ENCODE data around the gene MEGF6.

Gene MEGF6

DNA sequence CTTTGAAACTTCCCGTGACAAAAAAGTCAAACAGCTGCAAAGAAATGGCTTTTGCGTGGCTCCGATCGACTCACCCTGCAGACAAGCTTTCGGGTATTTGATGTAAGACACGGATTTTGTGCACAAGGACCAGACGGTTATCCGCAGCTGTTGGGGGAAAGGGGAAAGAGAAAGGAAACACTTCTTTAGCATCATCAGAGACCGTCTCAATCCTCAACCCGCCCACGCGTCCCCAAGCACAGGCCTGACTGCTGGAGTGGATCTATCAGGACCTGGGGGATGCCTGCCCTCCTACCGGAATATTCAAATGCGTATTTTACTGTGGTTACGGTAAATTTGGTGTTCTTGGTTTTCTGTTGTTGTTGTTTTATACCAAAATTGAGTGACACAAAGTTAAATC, 27.4 kb upstream of the MEGF6 start:
- DNase-seq (ENCODE audit: low read depth in 2 of 2): no peak
- H3K4me3 ChIP-seq (replicated peaks in 1 of 2; ENCODE audit: low read depth in 2 of 2, low read length in 2 of 2): no peak overlapping the region
- TF ChIP-seq, protein P1, sequence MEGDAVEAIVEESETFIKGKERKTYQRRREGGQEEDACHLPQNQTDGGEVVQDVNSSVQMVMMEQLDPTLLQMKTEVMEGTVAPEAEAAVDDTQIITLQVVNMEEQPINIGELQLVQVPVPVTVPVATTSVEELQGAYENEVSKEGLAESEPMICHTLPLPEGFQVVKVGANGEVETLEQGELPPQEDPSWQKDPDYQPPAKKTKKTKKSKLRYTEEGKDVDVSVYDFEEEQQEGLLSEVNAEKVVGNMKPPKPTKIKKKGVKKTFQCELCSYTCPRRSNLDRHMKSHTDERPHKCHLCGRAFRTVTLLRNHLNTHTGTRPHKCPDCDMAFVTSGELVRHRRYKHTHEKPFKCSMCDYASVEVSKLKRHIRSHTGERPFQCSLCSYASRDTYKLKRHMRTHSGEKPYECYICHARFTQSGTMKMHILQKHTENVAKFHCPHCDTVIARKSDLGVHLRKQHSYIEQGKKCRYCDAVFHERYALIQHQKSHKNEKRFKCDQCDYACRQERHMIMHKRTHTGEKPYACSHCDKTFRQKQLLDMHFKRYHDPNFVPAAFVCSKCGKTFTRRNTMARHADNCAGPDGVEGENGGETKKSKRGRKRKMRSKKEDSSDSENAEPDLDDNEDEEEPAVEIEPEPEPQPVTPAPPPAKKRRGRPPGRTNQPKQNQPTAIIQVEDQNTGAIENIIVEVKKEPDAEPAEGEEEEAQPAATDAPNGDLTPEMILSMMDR (IDR thresholded peaks at IDR 0.05; ENCODE audit: low read depth, low read length): no peak

DNA sequence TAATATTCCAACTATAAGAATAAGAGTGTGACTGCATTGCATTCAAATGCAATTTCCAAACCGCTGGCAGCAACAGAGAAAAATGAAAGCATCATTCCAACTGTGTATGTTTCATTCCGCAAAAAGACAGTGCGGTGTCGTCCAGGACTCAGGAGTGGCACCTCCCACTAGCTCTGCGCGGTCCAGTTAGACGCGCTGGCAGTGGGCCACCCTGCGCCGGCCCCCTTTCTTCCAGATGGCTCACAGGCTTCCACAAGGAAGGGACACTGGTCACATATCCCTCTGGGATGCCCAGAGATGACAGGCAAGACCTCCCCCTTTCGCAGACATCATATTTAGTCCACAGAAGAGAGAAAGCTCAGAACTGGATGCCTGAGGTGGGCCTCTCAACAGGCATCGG, 26.7 kb upstream of the MEGF6 start:
- H3K4me3 ChIP-seq (replicated peaks in 1 of 2; ENCODE audit: low read depth in 2 of 2, low read length in 2 of 2): no peak overlapping the region
- no peak for DNase-seq (ENCODE audit: low read depth in 2 of 2)
- TF ChIP-seq, protein P1 (IDR thresholded peaks at IDR 0.05; ENCODE audit: low read depth, low read length): no peak

DNA sequence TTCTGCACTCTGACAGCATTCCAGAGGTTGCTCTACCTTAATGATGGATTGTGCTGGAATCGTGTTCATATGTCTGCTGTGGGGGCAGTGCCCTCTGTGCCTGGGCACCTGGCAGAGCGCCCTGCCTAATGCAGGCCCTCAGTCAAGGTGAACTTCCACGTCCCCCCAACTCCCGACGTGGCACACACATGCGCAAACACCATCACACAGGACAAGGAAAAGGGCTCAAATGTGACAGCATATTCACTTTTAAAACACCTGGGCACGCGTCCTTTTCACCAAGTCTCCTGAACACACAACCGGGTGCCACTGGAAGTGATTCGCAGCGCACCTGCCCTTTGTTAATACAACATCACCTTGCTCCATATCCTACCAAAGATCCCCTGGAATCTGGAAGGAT, 25.2 kb upstream of the MEGF6 start:
- TF ChIP-seq, protein P1 (IDR thresholded peaks at IDR 0.05; ENCODE audit: low read depth, low read length): no peak
- no peak overlapping the region for H3K4me3 ChIP-seq (replicated peaks in 1 of 2; ENCODE audit: low read depth in 2 of 2, low read length in 2 of 2)
- DNase-seq (ENCODE audit: low read depth in 2 of 2): no peak

DNA sequence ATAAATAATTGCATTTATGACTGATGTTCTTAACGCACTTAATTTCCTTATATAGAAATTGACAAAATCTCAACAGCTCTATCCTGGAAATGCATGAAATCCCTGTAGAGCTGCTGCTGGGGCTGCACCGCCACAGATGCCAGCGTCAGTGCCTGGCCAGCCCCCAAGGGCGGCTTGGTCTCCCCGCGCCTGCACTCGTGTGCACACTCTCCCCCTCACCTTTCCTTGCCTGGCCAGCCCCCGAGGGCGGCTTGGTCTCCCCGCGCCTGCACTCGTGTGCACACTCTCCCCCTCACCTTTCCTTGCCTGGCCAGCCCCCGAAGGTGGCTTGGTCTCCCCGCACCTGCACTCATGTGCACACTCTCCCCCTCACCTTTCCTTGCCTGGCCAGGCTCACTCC, 24.8 kb upstream of the MEGF6 start:
- TF ChIP-seq, protein P1 (IDR thresholded peaks at IDR 0.05; ENCODE audit: low read depth, low read length): no peak
- DNase-seq (ENCODE audit: low read depth in 2 of 2): no peak
- no peak overlapping the region for H3K4me3 ChIP-seq (replicated peaks in 1 of 2; ENCODE audit: low read depth in 2 of 2, low read length in 2 of 2)

DNA sequence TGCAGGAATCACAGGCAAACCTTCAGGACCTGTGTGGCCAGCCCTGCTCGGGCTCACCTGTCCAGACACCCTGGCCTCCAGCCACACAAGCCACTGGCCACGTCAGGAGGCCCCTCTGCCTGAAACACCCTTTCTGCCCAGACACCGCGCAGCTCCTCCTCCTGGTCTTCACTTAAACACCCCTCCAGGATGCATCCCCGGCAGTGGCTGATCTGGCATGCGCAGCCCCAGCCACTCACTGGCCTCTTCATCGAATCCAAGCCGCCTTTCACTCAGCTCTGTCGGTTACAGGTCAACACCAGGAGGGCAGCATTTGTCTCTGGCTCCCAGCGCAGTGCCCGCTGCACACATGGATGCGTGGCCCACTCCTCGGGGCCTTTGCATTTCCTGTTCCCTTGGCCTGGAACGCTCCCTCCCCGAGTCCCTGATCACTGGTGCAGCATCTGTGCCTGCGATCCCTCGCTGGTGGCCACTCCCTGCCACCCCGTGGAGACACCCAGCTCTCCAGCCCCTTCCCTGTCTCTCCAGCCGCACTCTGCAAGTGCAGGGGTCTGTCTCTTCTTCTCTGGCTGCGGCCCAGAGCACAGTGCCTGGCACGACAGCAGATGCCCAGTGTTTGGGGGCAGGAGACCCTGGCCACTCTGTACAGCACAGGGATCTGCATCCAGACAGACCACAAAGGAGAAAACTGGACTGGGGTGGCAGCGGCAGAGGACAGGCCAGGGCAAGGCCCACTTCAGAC, 22.9 kb upstream of the MEGF6 start:
- no peak for DNase-seq (ENCODE audit: low read depth in 2 of 2)
- H3K4me3 ChIP-seq (replicated peaks in 1 of 2; ENCODE audit: low read depth in 2 of 2, low read length in 2 of 2): no peak overlapping the region
- TF ChIP-seq, protein P1 (IDR thresholded peaks at IDR 0.05; ENCODE audit: low read depth, low read length): no peak

DNA sequence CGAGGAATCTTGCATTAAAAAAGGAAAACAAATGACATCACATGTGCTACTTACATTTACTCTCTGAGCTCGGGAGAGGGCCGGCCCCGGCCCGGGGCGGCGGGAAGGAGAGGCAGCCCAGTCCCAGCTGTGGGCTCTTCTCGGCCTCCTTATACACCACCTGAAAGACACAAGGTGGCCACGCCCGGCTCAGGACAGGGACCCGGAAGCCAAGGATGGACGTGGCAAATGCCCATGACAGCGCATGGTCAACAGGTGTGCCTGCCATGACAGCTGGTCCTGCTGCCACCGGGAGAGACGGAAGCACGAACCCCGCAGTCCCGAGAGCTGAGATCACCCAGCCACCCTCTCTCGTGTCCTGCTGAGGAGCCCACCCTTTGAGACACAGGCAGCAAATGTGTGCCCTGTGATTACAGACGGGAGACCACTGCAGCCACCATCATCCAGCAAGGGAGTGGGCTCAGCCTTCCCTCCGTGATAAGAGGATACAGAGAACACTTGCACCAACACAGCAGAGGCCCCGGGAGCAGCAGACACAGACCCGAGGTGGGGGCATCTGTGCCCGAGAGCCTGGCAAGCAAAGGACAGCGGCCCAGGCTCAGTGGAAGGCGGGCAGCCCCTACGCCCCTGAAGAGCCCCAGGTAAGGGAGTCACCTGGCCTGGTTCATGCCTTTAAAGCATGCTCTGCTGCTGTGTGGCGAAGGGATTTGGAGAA, 22.2 kb upstream of the MEGF6 start:
- TF ChIP-seq, protein P1 (IDR thresholded peaks at IDR 0.05; ENCODE audit: low read depth, low read length): no peak
- no peak for DNase-seq (ENCODE audit: low read depth in 2 of 2)
- no peak overlapping the region for H3K4me3 ChIP-seq (replicated peaks in 1 of 2; ENCODE audit: low read depth in 2 of 2, low read length in 2 of 2)
